ENCODE results near the gene TNFRSF1A.

Gene TNFRSF1A

DNA sequence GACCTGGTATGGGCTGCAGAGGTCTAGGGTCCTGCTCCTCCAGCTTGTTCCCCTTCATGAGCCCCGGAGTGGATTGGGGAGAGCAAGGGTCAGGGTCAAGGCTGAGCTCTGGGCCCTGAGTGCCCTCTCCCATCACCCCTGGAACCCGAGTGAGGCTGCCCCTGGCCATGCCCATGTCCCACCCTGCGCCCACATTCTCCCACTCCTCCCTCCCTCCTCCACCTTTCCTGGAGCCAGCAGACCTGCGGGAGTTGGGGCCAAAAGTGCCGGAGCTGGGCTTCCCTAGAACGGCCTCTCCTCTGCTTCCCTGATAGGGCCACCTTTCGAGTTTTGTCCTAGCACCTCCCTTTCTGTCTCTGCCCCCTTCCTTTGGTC lies 32.9 kb upstream of the TNFRSF1A start:
- DNase-seq (ENCODE audit: low read depth in 2 of 2, low spot score in 1 of 2), result no peak

DNA sequence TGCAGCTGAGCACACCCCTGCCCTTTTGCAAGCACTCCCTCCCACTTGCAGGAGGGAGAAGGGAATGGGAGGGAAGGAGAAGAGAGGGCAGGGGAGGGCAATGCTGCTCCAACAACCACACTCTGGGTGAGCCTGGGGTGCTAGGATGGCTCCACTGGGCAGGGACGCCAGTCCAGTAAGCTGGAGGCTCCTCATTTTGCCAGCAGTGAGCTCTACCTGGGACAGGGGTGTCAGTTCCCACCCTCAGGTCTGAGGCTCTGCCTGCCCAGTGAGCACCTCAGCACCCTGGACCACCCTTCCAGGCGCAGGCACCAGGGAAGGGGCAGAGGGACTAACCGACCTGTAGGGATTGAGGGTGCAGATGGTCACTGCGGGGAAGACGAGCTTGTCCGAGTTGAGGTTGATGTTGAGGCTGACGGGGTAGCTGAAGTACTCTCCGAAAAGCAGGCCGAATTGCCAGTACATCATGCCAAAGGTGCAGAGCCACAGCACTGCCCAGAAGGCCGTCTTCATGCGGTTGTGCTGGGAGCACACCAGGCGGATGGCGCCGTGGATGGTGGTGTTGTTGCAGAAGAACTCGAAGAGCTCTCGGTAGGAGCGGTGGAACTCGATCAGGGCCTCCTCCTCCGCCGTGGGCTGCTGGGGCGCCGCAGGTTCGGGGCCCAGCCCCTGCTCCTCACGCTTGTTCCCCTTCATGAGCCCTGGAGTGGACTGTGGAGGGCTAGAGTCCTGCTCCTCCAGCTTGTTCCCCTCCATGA lies 32.3 kb upstream of the TNFRSF1A start:
- DNase-seq (ENCODE audit: low read depth in 2 of 2, low spot score in 1 of 2), result no peak

DNA sequence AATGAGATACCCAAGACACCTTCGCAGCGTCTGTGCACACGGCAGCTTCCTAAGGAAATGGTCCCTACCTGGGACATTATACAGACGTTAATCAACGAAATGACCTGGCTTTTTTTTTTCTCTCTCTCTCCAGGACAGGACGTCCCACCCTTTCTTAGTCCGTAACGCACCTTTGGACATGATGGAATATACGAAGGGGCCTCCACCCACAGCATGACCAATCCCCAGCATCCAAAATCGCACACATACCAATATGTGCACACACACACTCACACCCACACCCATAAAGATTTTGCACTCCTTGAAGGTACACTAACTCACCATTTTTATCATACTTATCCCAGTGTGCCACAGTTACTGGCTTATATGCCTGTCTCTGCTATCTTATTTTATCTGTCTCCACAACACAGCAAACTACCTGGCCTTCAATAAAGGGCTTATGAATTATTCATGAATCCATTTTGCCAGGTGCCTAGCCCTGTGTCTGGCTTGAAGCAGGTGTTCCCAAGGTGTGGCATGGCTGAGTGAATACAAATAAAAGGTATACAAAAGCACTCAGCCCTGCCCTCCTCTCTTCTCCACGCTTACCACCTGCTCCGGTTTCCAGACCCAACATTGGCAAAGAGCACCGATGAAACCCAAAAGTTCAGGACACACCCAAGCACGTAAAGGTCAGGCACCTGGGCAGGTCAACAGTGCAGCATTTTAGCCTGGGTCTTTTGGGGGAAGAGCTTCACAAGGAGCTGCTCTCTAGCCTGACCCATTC lies 31.3 kb upstream of the TNFRSF1A start:
- no peak for DNase-seq (ENCODE audit: low read depth in 2 of 2, low spot score in 1 of 2)

DNA sequence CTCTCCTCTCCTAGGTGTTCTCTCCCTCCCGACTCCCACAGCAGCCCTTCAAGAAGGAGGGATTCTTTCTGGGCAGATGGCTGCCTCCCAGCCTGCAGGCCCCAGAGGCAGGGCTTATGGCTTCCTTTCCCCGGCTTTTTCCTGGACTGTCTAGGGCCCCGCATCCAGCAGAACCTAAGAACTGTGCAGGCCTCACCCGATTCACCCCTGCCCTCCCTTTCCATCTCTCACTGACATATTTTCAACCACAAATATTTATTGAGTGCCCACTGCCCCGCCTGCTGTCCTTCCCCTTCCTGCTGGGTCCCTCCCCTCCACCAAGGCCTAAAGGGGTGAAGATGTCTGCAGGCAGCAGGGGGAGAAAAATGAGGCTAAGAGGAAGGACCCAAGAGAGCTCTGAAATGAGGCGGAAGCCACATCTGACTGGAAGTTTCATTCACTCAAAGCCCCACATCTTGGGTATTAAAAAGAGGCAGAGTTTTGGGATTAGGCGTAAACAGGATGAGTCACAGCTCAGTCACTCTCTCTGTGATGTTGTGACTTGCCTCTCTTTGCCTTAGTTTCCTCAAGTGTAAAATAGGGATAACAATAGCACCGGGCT lies 30.6 kb upstream of the TNFRSF1A start:
- no peak for DNase-seq (ENCODE audit: low read depth in 2 of 2, low spot score in 1 of 2)

DNA sequence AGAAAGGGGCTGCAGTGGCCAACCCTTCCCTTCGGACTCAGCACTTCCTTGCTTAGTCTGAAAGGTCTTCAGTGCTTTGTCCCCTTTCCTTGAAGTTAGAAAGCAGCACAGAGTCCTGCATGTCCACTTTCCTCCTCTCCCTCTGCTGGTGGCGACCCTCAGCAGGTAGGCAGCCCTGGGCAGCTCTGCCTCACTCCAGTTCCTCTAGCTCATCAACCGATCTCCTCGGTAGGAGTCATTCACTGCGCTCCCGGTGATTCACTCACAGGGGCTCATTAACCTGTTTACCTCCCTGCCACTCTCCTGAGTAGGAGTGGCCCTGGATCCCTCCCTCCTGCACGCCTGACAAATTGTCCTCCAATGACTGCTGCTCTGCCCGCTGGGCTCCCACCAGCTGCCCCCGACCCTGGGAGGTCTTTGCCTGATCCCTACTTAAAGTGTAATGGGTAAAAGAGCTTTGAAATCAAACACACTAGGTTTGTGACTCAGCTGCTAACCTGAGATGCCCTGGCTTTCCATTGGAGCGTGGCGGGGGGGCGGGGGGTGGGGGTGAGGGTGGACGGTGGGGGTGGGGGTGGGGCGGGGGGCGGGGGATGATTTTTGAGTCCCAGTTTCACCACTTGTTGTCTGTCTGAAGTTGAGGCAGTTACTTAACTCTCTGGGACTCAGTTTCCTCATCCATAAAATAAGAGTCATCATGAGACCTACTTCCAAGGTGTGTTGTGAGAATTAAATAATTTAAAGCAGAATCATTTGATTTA lies 29.3 kb upstream of the TNFRSF1A start:
- no peak for DNase-seq (ENCODE audit: low read depth in 2 of 2, low spot score in 1 of 2)

DNA sequence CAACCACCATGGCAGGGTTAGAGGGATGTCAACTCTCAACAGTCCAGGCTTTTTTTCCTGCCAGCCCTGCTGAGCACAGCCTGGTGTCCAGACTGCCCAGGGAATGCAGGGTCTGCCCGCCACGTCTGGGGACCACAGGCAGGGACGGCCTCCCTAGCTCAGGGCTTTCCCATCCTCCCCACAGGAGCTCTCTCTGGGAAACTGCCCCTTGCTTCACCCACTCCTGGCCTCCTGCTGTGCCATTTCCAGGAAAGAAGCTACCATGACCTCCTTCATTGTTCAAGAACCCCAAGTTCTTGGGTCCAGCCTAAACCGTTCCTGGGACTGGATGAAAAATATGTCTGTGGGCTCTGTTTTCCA lies 28.7 kb upstream of the TNFRSF1A start:
- no peak for DNase-seq (ENCODE audit: low read depth in 2 of 2, low spot score in 1 of 2)

DNA sequence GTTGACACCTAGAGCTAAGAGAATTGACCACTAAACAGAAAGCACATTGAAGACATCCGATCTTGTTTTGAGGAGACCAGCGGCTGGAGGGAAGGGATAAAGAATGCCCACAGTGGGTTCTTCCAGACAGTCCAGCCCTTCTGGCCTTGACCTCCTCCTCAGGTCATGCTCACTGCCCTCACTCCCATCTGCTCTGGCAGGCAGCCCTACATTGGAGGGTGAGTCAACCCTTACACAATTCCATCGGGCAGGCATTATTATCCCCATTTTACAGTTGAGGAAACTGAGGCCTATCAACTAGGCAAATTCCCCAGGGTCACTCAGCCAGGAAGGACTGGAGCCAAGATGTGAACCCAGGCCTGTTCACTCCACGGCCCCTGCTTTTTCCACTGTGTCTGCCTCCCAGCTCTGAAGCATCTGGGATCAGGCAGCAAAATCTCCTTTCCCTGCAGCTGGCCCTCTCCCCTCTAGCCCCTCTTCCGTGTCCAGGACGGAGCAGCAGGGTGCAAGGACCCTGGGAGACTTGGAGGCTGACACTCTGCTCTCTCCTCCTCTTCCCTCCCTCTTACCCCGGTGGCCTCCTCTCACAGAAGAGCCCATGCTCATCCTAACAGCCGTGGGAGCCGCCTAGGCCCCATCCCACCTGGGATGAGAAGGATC lies 28.2 kb upstream of the TNFRSF1A start:
- DNase-seq (ENCODE audit: low read depth in 2 of 2, low spot score in 1 of 2), result no peak

DNA sequence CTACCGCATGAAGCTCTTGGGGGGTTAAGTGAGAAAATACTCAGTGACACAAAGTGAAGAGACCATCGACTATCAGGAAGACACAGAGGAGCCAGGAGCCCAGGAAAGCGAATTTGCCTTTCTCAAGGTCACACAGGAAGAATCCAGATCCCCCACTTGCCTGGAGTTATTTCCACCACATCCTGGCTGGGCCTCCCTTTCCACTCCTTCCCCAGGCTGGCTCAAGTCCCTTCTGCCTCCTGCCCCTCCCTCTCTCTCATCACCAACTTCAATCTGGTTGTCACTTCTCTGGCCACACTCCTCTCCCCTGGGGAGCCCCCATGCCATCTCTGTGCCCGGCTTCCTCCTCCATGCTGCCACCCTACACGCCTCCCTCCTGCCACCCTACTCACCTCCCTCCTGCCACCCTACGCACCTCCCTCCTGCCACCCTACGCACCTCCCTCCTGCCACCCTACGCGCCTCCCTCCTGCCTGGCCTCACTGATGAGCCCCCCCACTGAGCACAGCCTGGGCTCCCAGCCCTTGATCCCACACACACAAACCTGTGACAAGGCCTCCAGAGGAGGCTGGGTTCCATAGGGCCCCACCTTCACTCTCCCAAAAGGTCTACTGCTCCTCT lies 27.1 kb upstream of the TNFRSF1A start:
- DNase-seq (ENCODE audit: low read depth in 2 of 2, low spot score in 1 of 2), result no peak

DNA sequence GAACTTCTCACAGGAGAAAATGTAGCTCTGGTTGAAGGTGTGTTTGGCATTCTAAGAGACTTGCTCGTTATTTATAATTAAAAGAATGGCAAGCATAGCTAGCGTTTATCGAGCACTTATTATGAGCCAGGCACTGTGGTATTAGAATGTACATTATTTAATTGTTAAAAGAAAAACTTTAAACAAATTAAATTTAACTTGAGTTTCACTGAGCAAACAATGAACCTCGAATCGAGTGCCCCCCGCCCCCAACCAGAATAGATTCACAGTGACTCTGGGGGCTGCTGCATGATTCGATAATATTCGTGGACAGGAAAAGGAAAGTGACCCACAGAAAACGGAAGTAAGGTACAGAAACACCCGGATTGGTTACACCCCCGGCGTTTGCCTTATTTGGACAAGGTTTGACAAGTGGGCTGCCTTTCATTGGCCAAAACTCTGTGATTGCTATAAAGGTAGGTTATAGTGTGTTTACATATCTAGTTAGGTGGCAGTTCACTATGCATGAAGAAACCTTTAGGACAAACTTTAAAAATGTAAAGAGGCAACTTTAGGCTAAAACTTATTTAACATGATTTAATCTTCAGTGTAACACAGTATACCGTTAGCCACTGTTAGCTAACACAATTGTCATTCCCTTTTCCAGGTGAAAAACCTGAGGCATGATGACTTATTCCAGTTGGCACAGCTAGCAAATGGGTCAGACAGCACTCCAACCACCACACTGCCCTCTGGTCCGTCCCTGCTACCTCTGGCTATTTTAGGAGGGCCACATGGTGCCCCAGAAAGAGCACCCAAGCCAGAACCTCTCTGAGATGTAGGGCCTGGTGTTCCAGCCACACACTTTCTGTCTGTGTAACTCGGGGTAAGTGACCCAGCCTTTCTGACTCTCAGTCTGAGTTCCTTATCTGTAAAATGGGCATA lies 26.4 kb upstream of the TNFRSF1A start:
- no peak for DNase-seq (ENCODE audit: low read depth in 2 of 2, low spot score in 1 of 2)

DNA sequence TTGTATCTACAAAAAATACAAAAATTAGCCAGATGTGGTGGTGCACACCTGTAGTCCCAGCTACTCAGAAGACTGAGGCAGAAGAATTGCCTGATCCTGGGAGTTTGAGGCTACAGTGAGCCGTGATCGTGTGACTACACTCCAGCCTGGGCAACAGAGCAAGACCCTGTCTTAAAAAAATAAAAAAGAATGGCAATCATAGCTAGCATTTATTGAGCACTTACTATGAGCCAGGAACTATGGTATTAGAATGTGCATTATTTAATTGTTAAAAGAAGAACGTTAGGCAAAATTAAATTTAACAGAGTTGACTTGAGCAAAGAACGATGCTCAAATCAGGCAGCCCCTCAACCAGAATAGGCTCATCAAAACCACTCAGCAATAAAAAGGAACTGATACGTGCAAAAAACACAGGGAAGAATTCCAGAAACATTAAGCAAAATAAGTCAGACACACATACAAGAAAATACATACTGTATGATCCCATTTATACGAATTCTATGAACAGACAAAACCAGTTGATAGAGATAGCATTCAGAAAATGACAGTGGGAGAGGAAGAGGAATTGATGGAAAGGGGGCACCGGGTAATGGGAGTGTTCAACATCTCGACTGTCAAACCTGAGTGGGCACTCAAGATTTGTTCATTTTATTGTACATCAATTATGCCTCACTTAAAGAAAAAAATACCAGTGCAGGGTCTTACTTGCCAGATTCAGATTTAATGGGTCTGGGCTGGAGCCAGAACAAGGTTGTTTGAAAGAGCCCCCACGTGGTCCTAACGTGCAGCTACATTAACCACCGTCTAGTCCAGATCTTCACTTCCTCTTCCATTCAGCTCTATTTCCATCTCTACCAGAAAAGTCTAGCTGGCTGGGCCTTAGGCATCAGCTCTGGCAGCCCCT lies 25.4 kb upstream of the TNFRSF1A start:
- peak in 1 of 2 donors; percentile 18 for DNase-seq (ENCODE audit: low read depth in 2 of 2, low spot score in 1 of 2)

DNA sequence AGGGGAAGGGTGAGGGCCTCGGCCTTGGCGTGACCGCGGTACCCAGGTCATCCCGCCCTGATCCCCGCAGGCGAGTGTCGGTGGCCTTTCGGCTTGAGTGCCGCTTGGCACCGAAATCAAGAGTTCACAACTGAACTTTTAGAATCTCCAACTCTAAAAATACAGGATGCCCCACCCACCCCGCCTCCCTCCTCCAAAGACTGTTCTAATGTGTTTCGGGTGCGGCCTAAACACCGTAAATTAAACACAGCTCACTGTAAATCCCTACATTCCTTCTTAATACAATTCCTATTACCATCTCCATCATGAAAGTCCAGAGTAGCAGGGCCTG lies 22.1 kb upstream of the TNFRSF1A start:
- DNase-seq (ENCODE audit: low read depth in 2 of 2, low spot score in 1 of 2), result no peak

DNA sequence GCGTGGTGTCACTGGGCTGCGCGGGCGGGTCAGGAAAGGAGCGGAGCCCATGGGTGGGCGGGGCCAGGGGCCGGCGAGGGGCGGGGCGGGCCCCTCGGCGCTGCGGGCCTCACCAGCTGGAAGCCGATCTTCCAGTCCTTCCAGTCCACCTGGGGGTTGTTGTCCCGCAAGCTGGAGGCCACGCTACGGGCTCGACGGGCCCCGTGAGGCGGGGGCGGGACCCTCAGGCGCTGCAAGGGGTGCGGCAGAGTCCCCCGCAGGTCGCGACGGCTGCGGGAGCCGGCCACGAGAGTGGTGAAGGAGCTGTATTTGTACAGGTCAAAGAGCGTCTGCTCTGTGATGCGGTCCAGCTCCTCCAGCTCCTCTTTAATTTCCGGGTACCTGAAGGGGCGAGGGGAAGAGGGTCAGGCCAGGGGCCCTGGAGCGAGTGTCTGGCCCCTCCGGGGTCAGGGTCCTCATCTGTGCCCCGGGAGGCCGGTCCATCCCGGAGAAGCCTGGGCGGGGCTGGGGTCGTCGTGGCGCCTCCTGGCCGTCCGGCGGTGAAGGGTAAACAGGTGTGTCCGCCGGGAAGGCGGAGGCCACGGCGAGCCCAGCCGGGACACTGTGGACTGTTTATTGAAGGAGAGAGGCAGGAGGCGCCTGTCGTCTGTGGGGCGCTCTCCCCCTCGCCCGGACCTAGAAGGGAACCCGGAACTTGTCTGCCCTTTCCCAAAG lies 21.6 kb upstream of the TNFRSF1A start:
- DNase-seq (ENCODE audit: low read depth in 2 of 2, low spot score in 1 of 2), result peak; percentile 39 to 49

DNA sequence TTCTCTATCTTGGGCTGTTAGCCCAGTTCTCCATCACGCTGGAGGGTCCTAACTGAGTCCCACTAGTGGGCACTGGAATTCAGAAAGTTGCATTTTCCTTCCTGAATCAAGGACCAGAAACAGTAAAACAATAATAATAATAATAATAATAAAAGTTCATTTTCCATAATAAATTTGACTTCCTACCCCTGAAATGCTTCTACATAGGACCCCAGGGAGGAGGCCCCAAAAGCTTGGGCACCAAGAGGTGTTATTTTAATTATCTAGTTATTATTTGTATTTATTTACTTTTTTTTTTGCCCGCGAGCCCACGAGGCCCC lies 21.1 kb upstream of the TNFRSF1A start:
- DNase-seq (ENCODE audit: low read depth in 2 of 2, low spot score in 1 of 2), result no peak

DNA sequence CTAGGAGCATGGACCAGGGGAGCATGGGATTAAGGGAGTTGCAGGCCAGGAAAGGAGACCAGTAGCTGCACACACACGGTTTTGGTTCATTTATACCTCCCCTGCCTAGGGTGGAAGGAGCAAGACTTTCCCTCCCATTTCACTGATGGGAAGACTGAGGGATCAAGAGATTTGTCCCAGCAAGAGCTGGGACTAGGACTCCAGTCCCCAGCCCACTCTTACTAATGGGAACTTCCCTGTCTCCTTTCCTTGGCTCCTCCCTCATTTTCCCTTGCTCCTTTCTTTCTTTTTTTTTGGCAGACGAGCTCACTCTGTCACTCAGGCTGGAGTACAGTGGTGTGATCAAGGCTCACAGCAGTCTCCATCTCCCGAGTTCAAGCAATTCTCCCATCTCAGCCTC lies 20.5 kb upstream of the TNFRSF1A start:
- DNase-seq (ENCODE audit: low read depth in 2 of 2, low spot score in 1 of 2), result no peak

DNA sequence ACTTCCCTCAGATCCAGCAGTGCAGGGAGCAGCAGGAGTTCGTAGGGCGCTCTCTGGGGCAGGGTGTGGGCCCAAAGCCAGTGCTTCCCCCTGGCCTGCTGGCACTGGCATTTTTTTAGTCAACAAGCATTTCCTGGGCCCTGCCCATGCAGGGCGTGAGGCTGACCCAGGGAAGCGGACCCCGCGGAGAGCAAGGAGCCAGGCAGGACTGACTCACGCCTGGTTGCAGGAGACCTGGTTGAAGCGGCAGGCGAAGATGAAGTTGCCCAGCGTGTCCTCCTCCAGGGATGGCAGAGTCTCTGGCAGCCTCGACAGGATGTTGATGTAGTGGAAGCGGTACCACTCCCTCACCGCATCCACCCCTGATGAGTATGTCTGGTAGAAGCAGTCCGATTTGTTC lies 20.0 kb upstream of the TNFRSF1A start:
- no peak for DNase-seq (ENCODE audit: low read depth in 2 of 2, low spot score in 1 of 2)

DNA sequence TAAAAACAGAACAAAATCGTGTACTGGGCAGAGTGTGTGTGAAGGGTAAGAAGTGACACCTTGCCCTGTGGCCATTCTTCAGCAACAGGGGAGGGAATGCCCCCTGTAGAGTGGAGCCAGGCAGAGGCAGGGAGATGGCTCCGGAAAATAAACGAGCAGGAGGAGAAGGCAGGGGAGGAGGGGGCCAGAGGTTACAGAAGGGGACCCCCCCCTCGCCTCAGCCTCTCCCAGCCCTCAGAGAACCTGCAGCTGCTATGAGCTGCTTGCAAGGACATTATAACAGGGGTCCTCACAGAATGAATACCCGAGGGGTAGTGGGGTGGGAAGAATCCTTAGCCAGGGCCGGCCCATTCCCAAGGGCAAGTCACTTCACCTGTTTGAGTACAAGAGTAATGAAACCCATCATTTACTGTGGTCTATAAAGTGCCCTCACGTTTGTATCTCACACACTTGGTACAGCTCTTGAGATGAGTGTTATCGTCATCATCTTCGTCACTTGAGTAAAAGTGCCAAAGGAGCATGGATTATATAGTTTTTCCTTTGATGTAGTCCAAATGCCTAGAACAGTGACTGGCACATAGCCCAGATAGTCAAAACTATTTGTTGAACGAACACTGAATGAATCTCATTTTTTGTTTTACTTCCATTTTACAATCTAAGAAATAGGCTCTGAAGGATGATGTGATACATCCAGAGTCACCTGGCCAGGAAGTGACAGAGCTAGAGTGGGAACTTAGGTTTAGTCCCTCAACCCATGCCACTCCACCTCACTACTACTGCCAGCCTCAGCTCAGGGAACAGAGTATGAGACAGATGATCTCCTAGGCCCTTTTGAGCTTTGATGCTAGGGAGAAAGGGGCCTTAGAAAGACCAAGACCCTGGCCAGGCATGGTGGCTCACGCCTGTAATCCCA lies 19.0 kb upstream of the TNFRSF1A start:
- no peak for DNase-seq (ENCODE audit: low read depth in 2 of 2, low spot score in 1 of 2)

DNA sequence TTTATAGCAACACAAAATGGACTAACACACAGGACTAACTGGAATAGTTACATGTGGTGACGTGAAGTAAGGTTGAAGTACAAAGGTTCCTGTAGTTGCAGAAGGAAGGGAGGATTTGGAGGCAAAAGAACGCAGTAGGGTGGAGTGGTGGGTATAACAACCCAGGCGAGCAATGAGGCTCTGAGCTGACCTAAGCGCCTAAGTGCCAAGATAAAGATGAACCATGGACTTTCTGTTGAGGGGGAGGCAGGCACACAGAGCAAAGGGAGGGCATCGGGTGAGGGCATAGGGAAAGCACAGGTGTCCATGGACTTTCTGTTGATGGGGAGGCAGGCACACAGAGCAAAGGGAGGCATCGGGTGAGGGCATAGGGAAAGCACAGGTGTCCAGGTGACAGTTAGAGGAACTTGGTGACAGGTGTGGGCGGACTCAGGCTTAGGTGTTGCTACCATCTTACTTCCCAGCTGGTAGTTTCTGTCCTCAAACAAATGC lies 18.2 kb upstream of the TNFRSF1A start:
- DNase-seq (ENCODE audit: low read depth in 2 of 2, low spot score in 1 of 2), result no peak

Data from stimulated activated CD8-positive, alpha-beta memory T cell treated with anti-CD3 and anti-CD28 coated beads, Interleukin-4, amount 100 ng/mL, for 4 hours (primary cell).